ENCODE measurements around the gene RAB5A. TPM values are rescaled to one million over a fixed set of nuclear protein-coding genes. Genes with fewer than 3 reads are reported as not detected.
"Not testable (repeated sequence)": the region's sequence is repeated elsewhere in the genome, so short reads cannot be mapped to it uniquely, and the experiment has no call there.

Gene RAB5A
- total RNA-seq, 2 experiments from 2014 or later = 24.5 to 39.2 TPM

DNA sequence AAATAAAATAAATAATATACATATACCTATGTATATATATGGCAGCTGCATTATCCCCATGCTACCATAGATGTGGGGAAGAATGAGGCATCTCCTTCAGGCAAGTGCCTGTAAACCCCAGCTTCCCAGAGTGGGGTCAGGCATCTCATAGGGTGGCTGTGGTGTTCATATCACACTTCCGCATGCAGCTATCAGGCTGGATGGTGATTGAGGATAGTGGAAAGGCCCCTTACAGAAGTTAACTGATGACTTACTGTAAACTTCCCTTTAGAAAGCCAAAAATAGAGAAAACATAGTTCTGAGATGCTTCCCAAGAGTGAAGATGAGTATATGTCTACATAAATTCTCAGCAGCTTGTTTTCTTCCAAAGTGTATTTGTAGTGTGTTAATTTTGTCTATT, 68.6 kb downstream of the RAB5A start:
- CTCF ChIA-PET (ENCODE audit: unreplicated experiment) = no interaction called here
- H3K4me2 ChIP-seq (ENCODE audit: low read length) = no peak overlapping the region
- no peaks in the 10 kb centered on the region for H3K36me3 ChIP-seq (ENCODE audit: insufficient read depth, low read length)
- no peaks in the 10 kb centered on the region for H3K79me2 ChIP-seq (ENCODE audit: insufficient read depth, low read depth, low read length)
- no peaks in the 10 kb centered on the region for H3K4me1 ChIP-seq (ENCODE audit: insufficient read depth, low read length, poor library complexity, severe bottlenecking)
- TF ChIP-seq, protein P1, sequence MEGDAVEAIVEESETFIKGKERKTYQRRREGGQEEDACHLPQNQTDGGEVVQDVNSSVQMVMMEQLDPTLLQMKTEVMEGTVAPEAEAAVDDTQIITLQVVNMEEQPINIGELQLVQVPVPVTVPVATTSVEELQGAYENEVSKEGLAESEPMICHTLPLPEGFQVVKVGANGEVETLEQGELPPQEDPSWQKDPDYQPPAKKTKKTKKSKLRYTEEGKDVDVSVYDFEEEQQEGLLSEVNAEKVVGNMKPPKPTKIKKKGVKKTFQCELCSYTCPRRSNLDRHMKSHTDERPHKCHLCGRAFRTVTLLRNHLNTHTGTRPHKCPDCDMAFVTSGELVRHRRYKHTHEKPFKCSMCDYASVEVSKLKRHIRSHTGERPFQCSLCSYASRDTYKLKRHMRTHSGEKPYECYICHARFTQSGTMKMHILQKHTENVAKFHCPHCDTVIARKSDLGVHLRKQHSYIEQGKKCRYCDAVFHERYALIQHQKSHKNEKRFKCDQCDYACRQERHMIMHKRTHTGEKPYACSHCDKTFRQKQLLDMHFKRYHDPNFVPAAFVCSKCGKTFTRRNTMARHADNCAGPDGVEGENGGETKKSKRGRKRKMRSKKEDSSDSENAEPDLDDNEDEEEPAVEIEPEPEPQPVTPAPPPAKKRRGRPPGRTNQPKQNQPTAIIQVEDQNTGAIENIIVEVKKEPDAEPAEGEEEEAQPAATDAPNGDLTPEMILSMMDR (conservative IDR thresholded peaks at IDR 0.05; ENCODE audit: low read length) = no peak
- TF ChIP-seq EZH2phosphoT487 (IDR thresholded peaks at IDR 0.05; ENCODE audit: borderline replicate concordance, low read depth, low read length) = no peak
- POLR2A ChIA-PET = interaction anchor here (0.5 to 1.7 kb wide), 5 partner anchors 10 to 449 kb away, joined by 3 to 12 read pairs (median 5); no protein-coding TSS in a partner anchor
- no TSS peak for BruUV-seq (replicated peaks)
- no peak for DNase-seq (ENCODE audit: low spot score)
- no peak overlapping the region for H3K4me3 ChIP-seq (ENCODE audit: low read depth, low read length, poor library complexity, severe bottlenecking)
- no peaks in the 10 kb centered on the region for H4K20me1 ChIP-seq (ENCODE audit: insufficient read depth, low read length)
- no peak overlapping the region for H3K27ac ChIP-seq (ENCODE audit: low read depth, low read length, poor library complexity, severe bottlenecking)
- H3K9me2 ChIP-seq (ENCODE audit: insufficient read depth, low read length) = no peaks in the 10 kb centered on the region
- intact Hi-C loops (cut with micrococcal nuclease; ENCODE audit: unreplicated experiment) = no loop called here
- H2AFZ ChIP-seq (ENCODE audit: low read length) = no peak overlapping the region
- H3K9me3 ChIP-seq (ENCODE audit: low read length) = no peaks in the 10 kb centered on the region

DNA sequence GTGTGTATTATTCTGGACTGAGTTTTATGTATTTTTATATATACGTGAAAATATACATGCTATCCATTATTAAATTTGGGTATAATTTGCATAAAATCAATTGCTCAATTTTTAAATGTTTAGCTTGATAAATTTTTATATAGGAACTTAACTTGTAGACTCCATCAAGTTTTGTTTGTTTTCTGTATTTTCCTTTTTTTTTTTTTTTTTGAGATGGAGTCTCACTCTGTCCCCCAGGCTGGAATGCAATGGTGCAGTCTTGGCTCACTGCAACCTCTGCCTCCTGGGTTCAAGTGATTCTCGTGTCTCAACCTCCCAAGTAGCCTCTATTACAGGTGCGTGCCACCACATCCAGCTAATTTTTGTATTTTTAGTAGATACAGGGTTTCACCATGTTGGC, 69.2 kb downstream of the RAB5A start:
- DNase-seq (ENCODE audit: low spot score); H3K4me3 ChIP-seq (ENCODE audit: low read depth, low read length, poor library complexity, severe bottlenecking); intact Hi-C loops (cut with micrococcal nuclease; ENCODE audit: unreplicated experiment); H2AFZ ChIP-seq (ENCODE audit: low read length); H3K4me2 ChIP-seq (ENCODE audit: low read length); H3K27ac ChIP-seq (ENCODE audit: low read depth, low read length, poor library complexity, severe bottlenecking); H3K36me3 ChIP-seq (ENCODE audit: insufficient read depth, low read length); BruUV-seq (replicated peaks); H4K20me1 ChIP-seq (ENCODE audit: insufficient read depth, low read length); H3K9me3 ChIP-seq (ENCODE audit: low read length); H3K79me2 ChIP-seq (ENCODE audit: insufficient read depth, low read depth, low read length); CTCF ChIA-PET (ENCODE audit: unreplicated experiment); H3K4me1 ChIP-seq (ENCODE audit: insufficient read depth, low read length, poor library complexity, severe bottlenecking); H3K9me2 ChIP-seq (ENCODE audit: insufficient read depth, low read length): not testable (repeated sequence)
- POLR2A ChIA-PET = interaction anchor here (0.7 to 1.7 kb wide), 5 partner anchors 10 to 448 kb away, joined by 3 to 12 read pairs (median 4); no protein-coding TSS in a partner anchor

DNA sequence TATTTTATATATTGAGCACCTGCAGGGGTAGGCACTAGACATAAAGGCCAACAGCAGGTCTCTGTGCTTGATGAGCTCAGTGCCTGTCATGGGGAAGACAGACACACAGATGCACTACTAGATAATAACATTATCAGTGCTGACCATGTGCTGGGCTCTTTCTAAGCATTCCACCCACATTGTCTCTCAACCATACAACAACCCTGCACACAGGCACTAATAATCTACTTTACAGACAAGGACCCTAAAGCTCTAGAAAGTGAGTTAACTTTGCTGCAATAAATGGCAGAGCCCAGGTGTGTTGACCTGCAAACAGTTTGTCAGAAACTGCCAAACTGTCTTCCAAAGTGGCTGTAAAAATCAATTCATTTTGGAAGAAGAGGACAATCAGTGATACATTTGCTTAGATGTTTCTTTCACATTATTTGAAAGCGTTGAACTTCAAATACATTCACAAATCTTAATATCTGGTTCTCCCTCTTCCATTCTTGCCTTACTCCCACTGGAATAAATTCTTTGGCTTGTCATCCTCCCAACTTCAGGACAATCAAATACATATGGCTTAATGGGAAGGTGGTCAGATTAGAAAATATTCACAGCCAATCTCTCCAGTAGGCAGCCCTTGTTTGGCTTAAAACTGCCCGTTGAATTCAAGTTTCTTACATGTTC, 76.2 kb downstream of the RAB5A start:
- ChIA-PET POLR2A (interaction anchor here (1.2 kb wide), 1 partner anchor 74 kb away, joined by 4 read pairs; no protein-coding TSS in a partner anchor), CTCF (ENCODE audit: unreplicated experiment) (no interaction called here)
- no peak for DNase-seq (ENCODE audit: low spot score)
- peak overlapping the region; percentile 37; the same call in 1 of the 2 replicates for H2AFZ ChIP-seq (ENCODE audit: low read length)
- no peak overlapping the region for H3K27ac ChIP-seq (ENCODE audit: low read depth, low read length, poor library complexity, severe bottlenecking)
- TF ChIP-seq, protein P1 (conservative IDR thresholded peaks at IDR 0.05; ENCODE audit: low read length) = no peak
- no peak for TF ChIP-seq EZH2phosphoT487 (IDR thresholded peaks at IDR 0.05; ENCODE audit: borderline replicate concordance, low read depth, low read length)
- H4K20me1 ChIP-seq (ENCODE audit: insufficient read depth, low read length) = no peaks in the 10 kb centered on the region
- H3K4me2 ChIP-seq (ENCODE audit: low read length) = no peak overlapping the region
- H3K9me2 ChIP-seq (ENCODE audit: insufficient read depth, low read length) = no peaks in the 10 kb centered on the region
- peaks cover 7% of the 10 kb centered on the region for H3K4me1 ChIP-seq (ENCODE audit: insufficient read depth, low read length, poor library complexity, severe bottlenecking)
- no peak overlapping the region for H3K4me3 ChIP-seq (ENCODE audit: low read depth, low read length, poor library complexity, severe bottlenecking)
- no peaks in the 10 kb centered on the region for H3K36me3 ChIP-seq (ENCODE audit: insufficient read depth, low read length)
- intact Hi-C loops (cut with micrococcal nuclease; ENCODE audit: unreplicated experiment) = no loop called here
- H3K9me3 ChIP-seq (ENCODE audit: low read length) = no peaks in the 10 kb centered on the region
- BruUV-seq (replicated peaks) = no TSS peak
- H3K79me2 ChIP-seq (ENCODE audit: insufficient read depth, low read depth, low read length) = no peaks in the 10 kb centered on the region
